CD4-positive, alpha-beta T cell treated with Interleukin-12 subunit alpha and Interleukin-12 subunit beta, for 1 hour (primary cell): ENCODE data around the gene PCCB.
"Not testable (repeated sequence)": the region's sequence is repeated elsewhere in the genome, so short reads cannot be mapped to it uniquely, and the experiment has no call there.

ENCODE experiments used
- DNase-seq: peaks from one replicate; pipeline ENCODE4 v3.0.0-alpha.2; 2020

The PCCB gene

GRCh38 chr3:136263251-136263650 is 13.1 kb downstream of the PCCB start:
- DNase-seq: no peak

GRCh38 chr3:136266468-136267125 is 16.5 kb downstream of the PCCB start:
- DNase-seq: not testable (repeated sequence)

- no peak for DNase-seq
Measured at GRCh38 chr3:136267235-136267634, 17.1 kb downstream of the PCCB start.

GRCh38 chr3:136270179-136270578 is 20.0 kb downstream of the PCCB start:
- DNase-seq: no peak

GRCh38 chr3:136271626-136272025 is 21.5 kb downstream of the PCCB start:
- DNase-seq: not testable (repeated sequence)

GRCh38 chr3:136276049-136276755 is 26.1 kb downstream of the PCCB start:
- DNase-seq: no peak

- no peak for DNase-seq
Measured at GRCh38 chr3:136277115-136277514, 27.0 kb downstream of the PCCB start.

- no peak for DNase-seq
Measured at GRCh38 chr3:136277634-136278033, 27.5 kb downstream of the PCCB start.

- no peak for DNase-seq
Measured at GRCh38 chr3:136279092-136279491, 29.0 kb downstream of the PCCB start.

GRCh38 chr3:136280961-136281360 is 30.8 kb downstream of the PCCB start:
- DNase-seq: no peak

GRCh38 chr3:136281966-136282520 is 31.9 kb downstream of the PCCB start:
- no peak for DNase-seq

GRCh38 chr3:136283627-136284026 is 33.5 kb downstream of the PCCB start:
- no peak for DNase-seq

- DNase-seq: no peak
Measured at GRCh38 chr3:136291302-136291701, 41.2 kb downstream of the PCCB start.

GRCh38 chr3:136292500-136292899 is 42.4 kb downstream of the PCCB start:
- no peak for DNase-seq

- no peak for DNase-seq
Measured at GRCh38 chr3:136293279-136293678, 43.1 kb downstream of the PCCB start.

GRCh38 chr3:136294176-136294575 is 44.0 kb downstream of the PCCB start:
- no peak for DNase-seq

GRCh38 chr3:136296960-136297359 is 46.8 kb downstream of the PCCB start:
- no peak for DNase-seq

GRCh38 chr3:136297826-136298225 is 47.7 kb downstream of the PCCB start:
- no peak for DNase-seq

GRCh38 chr3:136300444-136300843 is 50.3 kb downstream of the PCCB start:
- DNase-seq: no peak

GRCh38 chr3:136305879-136306278 is 55.7 kb downstream of the PCCB start:
- DNase-seq: no peak

GRCh38 chr3:136311261-136311660 is 61.1 kb downstream of the PCCB start:
- no peak for DNase-seq

- no peak for DNase-seq
Measured at GRCh38 chr3:136311968-136312367, 61.8 kb downstream of the PCCB start.

- DNase-seq: no peak
Measured at GRCh38 chr3:136326316-136326715, 76.2 kb downstream of the PCCB start.

- DNase-seq: no peak
Measured at GRCh38 chr3:136327671-136328070, 77.5 kb downstream of the PCCB start.
